Gastrocnemius medialis (tissue), 4 donors: ENCODE results near the gene PEX13. TPM values are rescaled to one million over a fixed set of nuclear protein-coding genes. Genes with fewer than 3 reads are reported as not detected.

ENCODE experiments used
- ATAC-seq, 2 donors: fragments of 150-250 bp; one replicate each; pipeline ENCODE4 v1.9.1; 2016
- DNase-seq, 2 donors: peaks; one replicate each; pipeline ENCODE4 v3.0.0-alpha.2; 2019
- H3K27ac ChIP-seq, 4 donors: fragments of 200-600 bp; sonication (generic); 1 replicate in 1 of 4; 2 replicates in 3 of 4; pipeline ENCODE4 v1.5.1; 2016 to 2018; ENCODE audit warnings: mild to moderate bottlenecking in 2 of 4, moderate library complexity in 1 of 4
- H3K27me3 ChIP-seq, 3 donors: fragments of 200-600 bp; sonication (generic) in 2 of 3; 1 replicate in 1 of 3; 2 replicates in 2 of 3; pipeline versions ENCODE4 v1.5.1 to v1.6.0; 2016 to 2019; ENCODE audit warnings: mild to moderate bottlenecking in 1 of 3, moderate library complexity in 1 of 3
- H3K36me3 ChIP-seq, 2 donors: fragments of 200-600 bp; sonication (generic) in 1 of 2; one replicate each; pipeline ENCODE4 v1.5.1; 2017 to 2018
- H3K4me1 ChIP-seq, 2 donors: fragments of 200-600 bp; sonication (generic) in 1 of 2; one replicate each; pipeline ENCODE4 v1.5.1; 2016 to 2017; ENCODE audit warnings: mild to moderate bottlenecking in 2 of 2
- H3K4me3 ChIP-seq, 4 donors: fragments of 200-600 bp; sonication (generic) in 3 of 4; 1 replicate in 1 of 4; 2 replicates in 3 of 4; pipeline ENCODE4 v1.5.1; 2016 to 2019; ENCODE audit warnings: mild to moderate bottlenecking in 2 of 4
- H3K9me3 ChIP-seq, 3 donors: fragments of 200-600 bp; sonication (generic) in 2 of 3; 1 replicate in 1 of 3; 2 replicates in 2 of 3; pipeline ENCODE4 v1.5.1; 2016 to 2019
- CTCF ChIP-seq, 5 experiments: fragments of 450-650 bp in 3 of 5; fragments of 200-600 bp in 2 of 5; sonication (generic) in 2 of 5; IDR thresholded peaks in 4 of 5; conservative IDR thresholded peaks in 1 of 5; 1 replicate in 4 of 5; 2 replicates in 1 of 5; pipeline ENCODE4 v1.5.1; 2016 to 2019; ENCODE audit warnings: antibody characterized with exemption in 5 of 5, mild to moderate bottlenecking in 3 of 5, moderate library complexity in 3 of 5
- POLR2A ChIP-seq, 2 donors: fragments of 450-650 bp; IDR thresholded peaks; one replicate each; pipeline ENCODE4 v1.6.1; 2017; ENCODE audit warnings: antibody characterized with exemption in 2 of 2, mild to moderate bottlenecking in 2 of 2, moderate library complexity in 2 of 2
- in situ Hi-C, 4 donors: fragments of 200-750 bp; cut with MboI; loops; one replicate each; pipeline versions ENCODE4 v1.15.0 to v1.8.0; 2017; ENCODE audit warnings: low sequenced_read_pairs in 4 of 4
- intact Hi-C: fragments of 100-400 bp; cut with DNase I; formaldehyde crosslinking; loops from one replicate; pipeline ENCODE4 v1.15.1; 2023; ENCODE audit warnings: low total_unique reads
- total RNA-seq, 4 donors: library from RNA; depleted of rRNA; stranded (reverse); fragments of >200 nt; gene quantifications; one replicate each; pipeline versions ENCODE4 v1.1.0 to v1.2.3, GENCODE V29; 2016

The PEX13 gene
- total RNA-seq, 4 donors from 2014 or later, result 19.3 to 53.9 (median 35.4) TPM

- intact Hi-C loops (no loop called here), in situ Hi-C loops (no loop called here)
- Histone ChIP-seq H3K27ac (no peak overlapping the region), H3K27me3 (no peaks in the 10 kb centered on the region), H3K9me3 (no peaks in the 10 kb centered on the region), H3K4me3 (no peak overlapping the region), H3K4me1 (no peaks in the 10 kb centered on the region), H3K36me3 (peaks cover 2 to 16% of the 10 kb centered on the region in 2 donors)
- TF ChIP-seq POLR2A (IDR thresholded peaks at IDR 0.05) (no peak), CTCF (IDR thresholded peaks at IDR 0.05 in 4 of 5, conservative IDR thresholded peaks at IDR 0.05 in 1 of 5) (no peak)
- no peak for ATAC-seq
- no peak for DNase-seq
Observed at GRCh38 chr2:61055557-61055956, 38.0 kb downstream of the PEX13 start.

GRCh38 chr2:61057562-61057961 lies 40.0 kb downstream of the PEX13 start:
- no peak for ATAC-seq
- peaks cover 0 to 3% of the 10 kb centered on the region in 2 donors for H3K36me3 ChIP-seq
- H3K4me1 ChIP-seq, result no peaks in the 10 kb centered on the region
- no peak overlapping the region for H3K27ac ChIP-seq
- no peaks in the 10 kb centered on the region for H3K9me3 ChIP-seq
- no peak overlapping the region for H3K4me3 ChIP-seq
- in situ Hi-C loops, result no loop called here
- DNase-seq, result no peak
- TF ChIP-seq POLR2A (IDR thresholded peaks at IDR 0.05) (no peak), CTCF (IDR thresholded peaks at IDR 0.05 in 4 of 5, conservative IDR thresholded peaks at IDR 0.05 in 1 of 5) (no peak)
- intact Hi-C loops, result no loop called here
- H3K27me3 ChIP-seq, result no peaks in the 10 kb centered on the region

GRCh38 chr2:61059382-61059781 lies 41.9 kb downstream of the PEX13 start:
- H3K27me3 ChIP-seq, result no peaks in the 10 kb centered on the region
- in situ Hi-C loops, result no loop called here
- DNase-seq (no peak), ATAC-seq (no peak)
- H3K9me3 ChIP-seq, result no peaks in the 10 kb centered on the region
- TF ChIP-seq POLR2A (IDR thresholded peaks at IDR 0.05) (no peak), CTCF (IDR thresholded peaks at IDR 0.05 in 4 of 5, conservative IDR thresholded peaks at IDR 0.05 in 1 of 5) (no peak)
- no peaks in the 10 kb centered on the region for H3K36me3 ChIP-seq
- H3K27ac ChIP-seq, result no peak overlapping the region
- intact Hi-C loops, result no loop called here
- no peak overlapping the region for H3K4me3 ChIP-seq
- H3K4me1 ChIP-seq, result no peaks in the 10 kb centered on the region

- peak; percentile 93 to 94 for ATAC-seq
- Histone ChIP-seq H3K4me3 (peak within 1 kb of the TSS; percentile 66 to 94 (median 78)), H3K27ac (peak within 1 kb of the TSS; percentile 69 to 89 (median 85)), H3K36me3 (peaks cover 0 to 4% of the 10 kb centered on the region in 2 donors), H3K9me3 (no peaks in the 10 kb centered on the region), H3K4me1 (peaks cover 5 to 16% of the 10 kb centered on the region in 2 donors), H3K27me3 (no peaks in the 10 kb centered on the region)
- peak; percentile 77 to 87 for DNase-seq
- TF ChIP-seq POLR2A (IDR thresholded peaks at IDR 0.05) (peak; percentile 71 to 80), CTCF (IDR thresholded peaks at IDR 0.05 in 4 of 5, conservative IDR thresholded peaks at IDR 0.05 in 1 of 5) (peak in 2 of 5 experiments; percentile 8 to 37)
- intact Hi-C loops (loop anchor here (1.0 to 10.0 kb wide), 4 partner anchors 19 to 819 kb away; partner anchors contain the start of genes CCT4 and PEX13), in situ Hi-C loops (no loop called here)
Observed at GRCh38 chr2:61065714-61066709, 48.5 kb downstream of the PEX13 start, which contains the start of gene SANBR. TSS of gene SANBR (plus strand) at chr2:61065871. CDS start at chr2:61070351, 4,480 bp downstream.
